GM21381 (cell line): ENCODE measurements around the gene POU6F2.
A peak's percentile ranks its signal among the peaks of the same experiment; 100 is the strongest.

Experiments used
- ATAC-seq: cut with Tn5 transposase; IDR thresholded peaks from one replicate; pipeline ENCODE4 v1.9.1; 2021; ENCODE audit warnings: mild to moderate bottlenecking, moderate library complexity; ENCODE audit not compliant: unreplicated experiment

The POU6F2 gene

DNA sequence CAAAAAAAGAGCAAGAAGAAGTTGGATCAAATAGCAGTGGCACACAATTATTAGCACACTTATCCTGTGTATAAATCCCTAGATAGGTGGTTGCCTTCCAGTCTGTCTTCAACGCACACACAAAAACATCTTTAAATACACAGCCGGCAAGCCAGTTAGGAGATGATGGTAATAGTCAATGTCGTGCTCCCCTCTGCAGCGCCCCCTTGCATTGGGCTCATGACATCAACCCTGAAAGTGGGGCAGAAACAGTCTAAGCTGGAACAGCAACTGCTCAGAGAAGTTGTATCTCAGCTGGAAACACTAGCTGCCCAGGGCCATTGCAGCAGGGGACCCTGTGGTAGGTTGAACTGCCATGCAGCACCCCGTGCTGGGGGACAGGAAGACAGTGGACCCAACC is 409.0 kb downstream of the POU6F2 start:
- ATAC-seq: no peak

DNA sequence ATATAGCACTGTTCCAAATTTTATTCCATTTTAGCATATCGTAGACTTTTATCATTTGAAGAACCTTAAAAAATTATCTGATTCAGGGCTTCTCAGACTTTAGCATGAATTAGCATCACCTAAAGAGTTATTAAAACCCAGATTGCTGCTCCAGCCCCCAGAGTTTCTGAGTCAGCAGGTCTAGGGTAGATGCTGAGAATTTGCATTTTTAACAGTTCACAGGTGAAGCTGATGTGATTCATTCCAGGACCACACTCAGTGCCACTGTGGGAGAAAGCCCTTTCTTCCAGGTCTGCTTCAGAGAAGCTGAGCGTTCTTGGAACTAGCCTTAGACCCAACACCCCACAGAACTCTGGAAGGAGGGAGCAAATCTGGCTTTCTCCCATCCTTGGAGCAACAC is 414.4 kb downstream of the POU6F2 start:
- ATAC-seq: no peak

DNA sequence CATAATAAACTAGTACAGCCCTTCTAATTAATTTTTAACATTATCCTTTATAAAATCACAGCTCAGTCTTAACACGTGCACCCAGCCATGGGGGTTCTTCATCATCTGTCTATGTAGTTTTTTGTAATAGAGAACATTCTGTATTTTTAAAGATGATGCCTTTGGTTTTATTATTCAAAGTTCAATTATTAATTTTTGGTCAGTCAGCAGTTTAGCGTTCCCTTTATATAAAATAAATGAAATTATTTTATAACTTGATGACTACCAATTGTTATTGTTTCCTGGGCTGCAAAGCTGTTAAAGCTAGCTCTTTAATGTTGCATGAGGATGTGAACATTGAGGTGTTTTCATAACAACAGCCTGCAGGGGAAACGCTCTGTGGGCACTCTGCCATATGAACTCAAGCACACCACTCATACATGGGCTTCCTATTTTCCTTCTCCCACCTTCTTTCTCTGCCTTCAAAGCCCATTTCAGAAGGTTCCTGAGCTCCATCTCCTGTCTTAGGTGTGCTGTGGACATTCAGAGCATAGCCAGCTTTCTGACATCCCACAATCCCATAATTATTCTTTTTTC is 416.5 kb downstream of the POU6F2 start:
- ATAC-seq: no peak

DNA sequence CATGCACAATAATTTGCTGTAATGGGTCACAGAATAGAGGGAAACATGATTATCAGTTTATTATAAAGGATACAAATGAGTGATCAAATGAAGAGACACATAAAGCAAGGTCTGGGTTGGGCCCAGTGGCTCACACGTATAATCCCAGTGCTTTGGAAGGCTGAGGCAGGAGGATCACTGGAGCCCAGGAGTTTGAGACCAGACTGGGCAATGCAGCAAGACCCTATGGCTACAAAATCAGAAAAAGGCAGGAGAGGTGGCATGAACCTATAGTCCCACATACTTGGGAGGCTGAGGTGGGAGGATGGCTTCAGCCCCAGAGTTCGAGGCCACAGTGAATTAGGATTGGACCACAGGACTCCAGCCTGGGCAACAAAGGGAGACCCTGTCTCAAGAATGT is 421.7 kb downstream of the POU6F2 start:
- no peak for ATAC-seq

GRCh38 chr7:39399986-39400385 is 422.3 kb downstream of the POU6F2 start:
- ATAC-seq: no peak

GRCh38 chr7:39400836-39401235 is 423.1 kb downstream of the POU6F2 start:
- ATAC-seq: no peak

DNA sequence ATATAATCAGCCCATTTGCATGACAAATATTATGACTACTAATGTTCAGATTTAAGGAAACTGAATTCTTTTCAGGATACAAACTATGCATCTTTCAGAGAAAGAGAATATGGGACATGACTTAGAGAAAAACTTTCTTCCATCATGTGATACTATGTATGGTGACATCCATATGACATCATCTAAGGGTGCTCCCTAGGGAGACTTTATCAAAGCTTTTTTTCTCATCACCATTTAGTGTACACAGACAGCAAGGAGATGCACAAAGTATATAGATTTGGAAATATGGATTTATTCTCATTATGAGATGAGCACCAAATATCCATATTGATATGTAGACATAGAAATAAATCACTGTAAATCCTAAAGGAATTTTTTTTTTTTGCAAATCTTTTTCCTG is 424.3 kb downstream of the POU6F2 start:
- no peak for ATAC-seq

DNA sequence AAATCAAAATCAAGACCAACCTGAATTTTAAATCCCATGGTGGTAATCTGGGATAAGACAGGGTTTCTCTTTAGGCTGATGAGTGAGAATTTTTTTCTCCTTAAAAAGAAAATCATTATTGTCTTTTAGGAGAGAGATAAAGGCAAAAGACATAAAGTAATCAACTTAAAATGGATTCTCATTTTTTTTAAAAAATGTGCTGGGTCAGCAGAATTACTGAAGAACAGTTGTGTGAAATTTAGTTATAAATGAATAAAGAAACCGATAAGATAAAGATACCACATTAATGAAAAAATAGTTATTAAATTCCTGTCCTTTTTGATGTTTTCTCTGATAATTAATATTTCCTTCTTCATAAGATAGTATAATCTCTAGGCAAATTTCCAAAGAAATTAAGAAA is 427.2 kb downstream of the POU6F2 start:
- no peak for ATAC-seq

- ATAC-seq: no peak
Observed at GRCh38 chr7:39405581-39405980, 427.9 kb downstream of the POU6F2 start.

DNA sequence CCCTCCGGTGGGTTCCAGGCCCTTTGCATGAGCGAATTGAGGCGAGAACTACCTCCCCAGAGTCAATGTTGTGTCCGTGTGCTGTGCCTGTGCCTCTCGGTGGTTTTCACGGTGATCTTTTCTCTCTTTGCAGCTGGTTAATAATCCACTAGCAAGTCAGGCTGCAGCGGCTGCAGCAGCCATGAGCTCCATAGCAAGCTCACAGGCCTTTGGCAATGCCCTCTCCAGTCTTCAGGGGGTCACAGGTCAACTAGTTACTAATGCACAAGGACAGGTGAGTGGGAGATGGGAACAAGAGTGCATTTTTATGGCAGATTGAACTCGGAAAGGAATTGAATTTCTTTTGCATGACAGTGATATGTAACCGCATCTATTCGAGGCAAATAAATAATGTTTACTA is 428.8 kb downstream of the POU6F2 start:
- ATAC-seq: no peak

- no peak for ATAC-seq
Observed at GRCh38 chr7:39407137-39407536, 429.4 kb downstream of the POU6F2 start.

GRCh38 chr7:39407723-39408122 is 430.0 kb downstream of the POU6F2 start:
- ATAC-seq: no peak

- ATAC-seq: no peak
Observed at GRCh38 chr7:39408906-39409305, 431.2 kb downstream of the POU6F2 start.

GRCh38 chr7:39410582-39410981 is 432.9 kb downstream of the POU6F2 start:
- no peak for ATAC-seq

GRCh38 chr7:39413636-39414223 is 436.0 kb downstream of the POU6F2 start:
- peak; percentile 15 for ATAC-seq

- peak; percentile 89 for ATAC-seq
Observed at GRCh38 chr7:39414224-39415035, 436.7 kb downstream of the POU6F2 start.

DNA sequence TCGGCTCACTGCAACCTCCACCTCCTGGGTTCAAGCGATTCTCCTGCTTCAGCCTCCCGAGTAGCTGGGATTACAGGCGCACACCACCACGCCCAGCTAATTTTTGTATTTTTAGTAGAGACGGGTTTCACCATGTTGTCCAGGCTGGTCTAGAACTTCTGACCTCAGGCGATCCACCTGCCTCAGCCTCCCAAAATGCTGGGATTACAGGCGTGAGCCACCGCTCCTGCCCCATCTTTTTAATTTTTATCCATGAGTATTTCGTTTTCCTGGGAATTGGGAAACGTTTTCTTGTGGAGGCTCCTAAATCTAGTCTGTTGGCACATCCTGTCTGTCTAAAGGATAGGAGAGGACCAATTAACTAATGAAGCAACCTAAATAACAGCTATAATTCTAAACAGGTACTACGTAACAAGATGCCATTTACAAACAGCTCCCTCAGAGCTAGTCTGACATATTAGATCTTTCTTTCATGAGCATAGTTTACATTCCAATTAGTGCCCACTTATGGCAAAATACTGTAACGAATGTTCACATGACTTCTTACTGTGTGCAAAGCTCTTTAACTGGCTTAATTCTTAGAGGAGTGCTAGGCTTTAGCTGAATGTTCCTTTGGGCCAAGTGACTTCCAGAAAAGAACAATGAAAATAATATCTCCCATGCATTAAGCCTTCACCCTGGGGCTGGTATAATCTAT is 437.5 kb downstream of the POU6F2 start:
- no peak for ATAC-seq

- ATAC-seq: no peak
Observed at GRCh38 chr7:39416866-39417265, 439.2 kb downstream of the POU6F2 start.

GRCh38 chr7:39417642-39418041 is 439.9 kb downstream of the POU6F2 start:
- ATAC-seq: no peak

DNA sequence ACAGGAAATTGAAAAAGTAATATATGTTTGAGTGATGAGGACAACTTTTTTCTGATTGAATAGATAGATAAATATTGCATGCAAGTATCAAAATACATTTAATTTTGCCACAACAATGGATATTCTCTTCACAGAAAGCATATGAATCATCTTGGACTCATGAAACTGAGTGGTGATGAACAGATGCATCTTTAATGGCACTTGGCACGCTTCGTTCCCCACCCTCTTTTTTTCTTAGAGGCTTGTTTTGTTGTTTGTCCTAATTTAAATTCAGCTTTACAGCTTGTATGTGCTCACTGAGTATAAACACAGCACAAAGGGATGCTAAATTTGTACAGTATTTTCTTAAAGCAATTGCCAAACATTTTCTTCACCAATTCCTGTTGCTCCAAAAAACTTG is 443.5 kb downstream of the POU6F2 start:
- ATAC-seq: no peak

DNA sequence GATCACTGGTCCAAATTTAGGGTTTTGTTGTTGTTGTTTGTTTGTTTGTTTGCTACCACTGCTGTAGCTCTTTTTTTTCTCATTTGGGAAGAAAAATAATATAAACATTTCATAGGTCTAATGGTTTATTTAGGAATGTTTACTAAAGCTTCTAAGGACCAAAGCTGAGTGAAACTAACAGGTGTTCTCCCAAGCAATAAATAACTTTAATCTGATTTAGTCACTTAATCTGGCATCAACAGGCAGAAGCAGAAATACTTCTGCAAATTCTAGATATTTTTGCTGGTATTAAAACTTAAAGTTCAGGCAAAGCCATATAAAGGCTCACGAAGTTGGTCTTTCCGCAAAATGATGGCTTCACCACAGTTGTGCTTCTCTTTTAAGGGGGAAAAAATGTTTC is 444.0 kb downstream of the POU6F2 start:
- ATAC-seq: no peak

DNA sequence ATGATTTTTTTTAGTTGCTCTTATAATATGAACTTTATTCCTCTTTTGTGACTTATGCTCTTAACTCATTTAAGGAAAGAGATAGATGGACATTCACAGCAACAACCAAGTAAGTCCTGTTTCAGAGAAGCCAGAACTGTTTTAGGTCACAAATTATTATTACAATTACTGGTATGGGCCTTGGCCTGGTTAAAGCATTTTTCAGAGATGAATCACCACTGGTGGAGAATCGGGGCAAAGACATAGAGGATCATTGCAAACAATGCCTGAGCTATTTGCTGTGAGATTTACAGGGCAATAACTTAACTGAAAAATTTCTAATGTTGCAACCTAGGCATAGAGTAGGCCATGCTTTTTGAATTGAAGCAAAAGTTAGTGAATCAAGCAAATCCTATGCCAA is 450.5 kb downstream of the POU6F2 start:
- no peak for ATAC-seq
